HepG2 (cell line): ENCODE data around the gene ZNF276. TPM values are rescaled to one million over a fixed set of nuclear protein-coding genes. Genes with fewer than 3 reads are reported as not detected.
A peak's percentile ranks its signal among the peaks of the same experiment; 100 is the strongest.

Experiments used
- ATF6 ChIP-seq: sonication (generic); formaldehyde crosslinking; conservative IDR thresholded peaks from 2 replicates; pipeline ENCODE4 v1.4.0; 2020; ENCODE audit warnings: missing genetic modification reagents
- DPF2 ChIP-seq: sonication (generic); formaldehyde crosslinking; IDR thresholded peaks from 2 replicates; pipeline ENCODE4 v1.4.0; 2020; ENCODE audit warnings: mild to moderate bottlenecking, low read depth, missing genetic modification reagents, borderline replicate concordance
- ETV5 ChIP-seq: IDR thresholded peaks from 2 replicates; pipeline ENCODE4 v1.6.1; 2018; ENCODE audit warnings: missing biosample characterization, missing genetic modification reagents, inconsistent platforms, borderline replicate concordance
- GABPB1 ChIP-seq: IDR thresholded peaks from 2 replicates; pipeline ENCODE4 v1.6.1; 2016; ENCODE audit warnings: mild to moderate bottlenecking, missing genetic modification reagents, moderate library complexity, missing compliant biosample characterization
- NCOA2 ChIP-seq: sonication (generic); formaldehyde crosslinking; IDR thresholded peaks from 2 replicates; pipeline ENCODE4 v1.8.0; 2022; ENCODE audit warnings: inconsistent platforms
- PITX1 ChIP-seq: sonication (generic); formaldehyde crosslinking; IDR thresholded peaks from 2 replicates; pipeline ENCODE4 v1.5.1; 2020; ENCODE audit warnings: mild to moderate bottlenecking, missing genetic modification reagents
- PLRG1 ChIP-seq: fragments of 450-650 bp; conservative IDR thresholded peaks from 2 replicates; pipeline ENCODE4 v1.6.1; 2016
- SP1 ChIP-seq, 2 experiments: fragments of 450-650 bp in 1 of 2; sonication (generic) in 1 of 2; formaldehyde crosslinking in 1 of 2; IDR thresholded peaks; 2 replicates each; pipeline versions ENCODE4 v1.4.0 to v1.6.1; 2016 to 2020; ENCODE audit warnings: missing genetic modification reagents in 1 of 2
- TBX3 ChIP-seq: fragments of 450-650 bp; IDR thresholded peaks from 2 replicates; pipeline ENCODE4 v1.6.1; 2017; ENCODE audit warnings: antibody characterized with exemption, mild to moderate bottlenecking, inconsistent platforms, borderline replicate concordance
- ZBTB21 ChIP-seq: sonication (generic); formaldehyde crosslinking; IDR thresholded peaks from 2 replicates; pipeline ENCODE4 v1.4.0; 2020; ENCODE audit warnings: missing genetic modification reagents
- ZBTB4 ChIP-seq: sonication (generic); formaldehyde crosslinking; IDR thresholded peaks from 2 replicates; pipeline ENCODE4 v1.4.0; 2020; ENCODE audit warnings: missing genetic modification reagents, mild to moderate bottlenecking, borderline replicate concordance
- ZMYM2 ChIP-seq: sonication (generic); formaldehyde crosslinking; IDR thresholded peaks from 2 replicates; pipeline ENCODE4 v1.8.0; 2022; ENCODE audit warnings: mild to moderate bottlenecking, missing genetic modification reagents
- ZNF274 ChIP-seq: sonication (generic); formaldehyde crosslinking; IDR thresholded peaks from 2 replicates; pipeline ENCODE4 v1.5.1; 2020; ENCODE audit warnings: mild to moderate bottlenecking, missing genetic modification reagents
- ZNF317 ChIP-seq: sonication (generic); formaldehyde crosslinking; IDR thresholded peaks from 2 replicates; pipeline ENCODE4 v1.5.0; 2020; ENCODE audit warnings: mild to moderate bottlenecking, missing genetic modification reagents
- ZNF558 ChIP-seq: sonication (generic); formaldehyde crosslinking; IDR thresholded peaks from 2 replicates; pipeline ENCODE4 v1.9.0; 2022; ENCODE audit warnings: mild to moderate bottlenecking, missing genetic modification reagents, borderline replicate concordance
- polyA plus RNA-seq, 8 experiments: library from polyadenylated mRNA; depleted of rRNA in 3 of 8; stranded (reverse) in 7 of 8; unstranded in 1 of 8; fragments of >200 nt; fragmentation: Illumina TruSeq in 4 of 8; extraction: Trizol in 4 of 8; gene quantifications; 2 replicates each; pipeline versions ENCODE4 v1.2.1 to v1.2.3, GENCODE V29; 2011 to 2016; ENCODE audit warnings: low read depth in 4 of 8, missing spikeins in 1 of 8, mixed read lengths in 1 of 8; ENCODE audit not compliant: insufficient read depth in 1 of 8
- total RNA-seq, 5 experiments: library from RNA; depleted of rRNA; stranded (reverse); fragments of >200 nt; fragmentation: Illumina TruSeq; extraction: Trizol; gene quantifications; 2 replicates each; pipeline ENCODE4 v1.2.3, GENCODE V29; 2016; ENCODE audit warnings: low read depth in 1 of 5
- TF ChIP-seq, protein P1 (sequence below): sonication (generic); formaldehyde crosslinking; IDR thresholded peaks from 2 replicates; pipeline ENCODE4; 2020; ENCODE audit warnings: missing genetic modification reagents, mild to moderate bottlenecking, borderline replicate concordance

The ZNF276 gene
- total and polyA plus RNA-seq, 2 of the 13 experiments (the other 11 are each of a cell fraction or from before 2014, with no cell fraction given) = 17.7 to 18.0 TPM

DNA sequence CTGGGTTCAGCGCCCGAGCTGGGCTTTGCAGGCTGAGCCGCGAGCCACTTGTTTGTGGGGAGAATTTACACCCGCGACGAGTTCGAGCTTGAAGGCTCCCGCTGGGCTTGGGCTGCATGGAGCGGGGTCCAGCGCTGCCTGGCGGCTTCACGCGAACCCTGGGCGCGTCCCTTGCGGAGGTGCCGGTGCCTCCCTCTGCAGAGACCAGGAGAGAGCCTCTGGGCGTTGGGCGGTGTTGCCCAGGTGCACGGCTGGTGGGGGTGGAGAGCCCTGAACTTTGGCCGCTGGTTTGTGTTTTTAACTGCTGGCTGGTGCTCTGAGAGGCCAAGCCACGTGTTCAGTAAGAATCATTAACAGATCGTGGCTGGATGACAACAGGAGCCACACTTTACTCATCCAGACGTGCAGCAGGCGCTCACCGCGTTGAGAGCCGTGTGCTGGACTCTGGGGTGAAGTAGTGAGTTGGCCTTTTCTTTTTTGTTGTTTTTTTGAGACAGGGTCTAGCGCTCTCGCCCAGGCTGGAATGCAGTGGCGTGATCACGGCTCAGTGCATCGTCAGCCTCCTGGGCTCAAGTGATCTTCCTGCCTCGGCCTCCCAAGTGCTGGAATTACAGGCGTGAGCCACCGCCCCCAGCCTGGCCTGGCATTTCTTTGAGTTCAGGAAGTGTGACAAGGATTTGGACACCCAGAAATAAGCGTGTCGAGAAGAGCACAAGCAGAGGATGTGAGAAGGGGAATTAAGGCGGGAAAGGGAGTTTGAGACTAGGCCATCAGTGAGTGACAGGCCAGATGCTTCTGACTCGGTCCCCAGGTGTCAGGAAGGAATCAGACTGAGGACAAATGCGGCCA is 34.0 kb upstream of the ZNF276 start (continued):
- TF ChIP-seq TBX3 = peak; percentile 72; the same call in 1 of the 2 replicates
- peak; percentile 75 for TF ChIP-seq GABPB1 (CRISPR knock-in tag)
- TF ChIP-seq ZMYM2 (CRISPR knock-in tag) = peak; percentile 87
- TF ChIP-seq ZBTB4 = peak; percentile 98
- TF ChIP-seq ETV5 (CRISPR knock-in tag) = peak; percentile 70
- TF ChIP-seq, protein P1, sequence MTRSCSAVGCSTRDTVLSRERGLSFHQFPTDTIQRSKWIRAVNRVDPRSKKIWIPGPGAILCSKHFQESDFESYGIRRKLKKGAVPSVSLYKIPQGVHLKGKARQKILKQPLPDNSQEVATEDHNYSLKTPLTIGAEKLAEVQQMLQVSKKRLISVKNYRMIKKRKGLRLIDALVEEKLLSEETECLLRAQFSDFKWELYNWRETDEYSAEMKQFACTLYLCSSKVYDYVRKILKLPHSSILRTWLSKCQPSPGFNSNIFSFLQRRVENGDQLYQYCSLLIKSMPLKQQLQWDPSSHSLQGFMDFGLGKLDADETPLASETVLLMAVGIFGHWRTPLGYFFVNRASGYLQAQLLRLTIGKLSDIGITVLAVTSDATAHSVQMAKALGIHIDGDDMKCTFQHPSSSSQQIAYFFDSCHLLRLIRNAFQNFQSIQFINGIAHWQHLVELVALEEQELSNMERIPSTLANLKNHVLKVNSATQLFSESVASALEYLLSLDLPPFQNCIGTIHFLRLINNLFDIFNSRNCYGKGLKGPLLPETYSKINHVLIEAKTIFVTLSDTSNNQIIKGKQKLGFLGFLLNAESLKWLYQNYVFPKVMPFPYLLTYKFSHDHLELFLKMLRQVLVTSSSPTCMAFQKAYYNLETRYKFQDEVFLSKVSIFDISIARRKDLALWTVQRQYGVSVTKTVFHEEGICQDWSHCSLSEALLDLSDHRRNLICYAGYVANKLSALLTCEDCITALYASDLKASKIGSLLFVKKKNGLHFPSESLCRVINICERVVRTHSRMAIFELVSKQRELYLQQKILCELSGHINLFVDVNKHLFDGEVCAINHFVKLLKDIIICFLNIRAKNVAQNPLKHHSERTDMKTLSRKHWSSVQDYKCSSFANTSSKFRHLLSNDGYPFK (CRISPR knock-in tag) = peak; percentile 90; the same call in 1 of the 2 replicates
- peak; percentile 91; the same call in 1 of the 2 replicates for TF ChIP-seq ATF6
- peak; percentile 79; the same call in 1 of the 2 replicates for TF ChIP-seq DPF2 (CRISPR knock-in tag)
- TF ChIP-seq SP1 (IDR thresholded peaks at IDR 0.05) = no peak
- peak; percentile 70 for TF ChIP-seq SP1 (CRISPR knock-in tag; IDR thresholded peaks at IDR 0.05)
- peak; percentile 76; the same call in 1 of the 2 replicates for TF ChIP-seq ZNF558
- no peak for TF ChIP-seq PLRG1
- TF ChIP-seq ZBTB21 (CRISPR knock-in tag) = peak; percentile 63; the same call in 1 of the 2 replicates
- peak; percentile 94 for TF ChIP-seq NCOA2 (CRISPR knock-in tag)
- TF ChIP-seq PITX1 (CRISPR knock-in tag) = peak; percentile 90
- peak; percentile 95; the same call in 1 of the 2 replicates for TF ChIP-seq ZNF274 (CRISPR knock-in tag)
- TF ChIP-seq ZNF317 (CRISPR knock-in tag) = peak; percentile 96
